ENCODE measurements around the gene PRR23E. TPM values are rescaled to one million over a fixed set of nuclear protein-coding genes. Genes with fewer than 3 reads are reported as not detected.

Gene PRR23E
- total RNA-seq, 1 donor = not detected

GRCh38 chr3:127212231-127212630 lies 19.3 kb downstream of the PRR23E start:
- TF ChIP-seq CTCF (IDR thresholded peaks at IDR 0.05; ENCODE audit: insufficient read depth, low read depth, low read length) = no peak
- DNase-seq (ENCODE audit: low read depth) = no peak
- no peak overlapping the region for H3K4me3 ChIP-seq (ENCODE audit: low read depth, low read length)

- no peak overlapping the region for H3K4me3 ChIP-seq (ENCODE audit: low read depth, low read length)
- TF ChIP-seq CTCF (IDR thresholded peaks at IDR 0.05; ENCODE audit: insufficient read depth, low read depth, low read length) = no peak
- no peak for DNase-seq (ENCODE audit: low read depth)
Measured at GRCh38 chr3:127212711-127213110, 19.8 kb downstream of the PRR23E start.

GRCh38 chr3:127213381-127213918 lies 20.5 kb downstream of the PRR23E start:
- no peak overlapping the region for H3K4me3 ChIP-seq (ENCODE audit: low read depth, low read length)
- no peak for TF ChIP-seq CTCF (IDR thresholded peaks at IDR 0.05; ENCODE audit: insufficient read depth, low read depth, low read length)
- no peak for DNase-seq (ENCODE audit: low read depth)

GRCh38 chr3:127214975-127215374 lies 22.0 kb downstream of the PRR23E start:
- no peak for TF ChIP-seq CTCF (IDR thresholded peaks at IDR 0.05; ENCODE audit: insufficient read depth, low read depth, low read length)
- DNase-seq (ENCODE audit: low read depth) = no peak
- H3K4me3 ChIP-seq (ENCODE audit: low read depth, low read length) = no peak overlapping the region

- no peak overlapping the region for H3K4me3 ChIP-seq (ENCODE audit: low read depth, low read length)
- no peak for DNase-seq (ENCODE audit: low read depth)
- TF ChIP-seq CTCF (IDR thresholded peaks at IDR 0.05; ENCODE audit: insufficient read depth, low read depth, low read length) = no peak
Measured at GRCh38 chr3:127215714-127216414, 22.9 kb downstream of the PRR23E start.

GRCh38 chr3:127216415-127217261 lies 23.7 kb downstream of the PRR23E start:
- no peak for DNase-seq (ENCODE audit: low read depth)
- no peak for TF ChIP-seq CTCF (IDR thresholded peaks at IDR 0.05; ENCODE audit: insufficient read depth, low read depth, low read length)
- no peak overlapping the region for H3K4me3 ChIP-seq (ENCODE audit: low read depth, low read length)

Data from fibroblast of villous mesenchyme (primary cell).